SHP77 (cell line): ENCODE measurements around the gene SEZ6L.
A peak's percentile ranks its signal among the peaks of the same experiment; 100 is the strongest.

Experiments used
- DNase-seq, 2 experiments: peaks; one replicate each; lab custom pipeline; 2025; lab: John Stamatoyannopoulos, UW

The SEZ6L gene

GRCh38 chr22:26169315-26170111, at the start of gene SEZ6L:
SEZ6L (plus strand) TSS chr22:26169462; CDS start chr22:26169670, 208 bp downstream.
- DNase-seq = peak; percentile 13 to 53

DNA sequence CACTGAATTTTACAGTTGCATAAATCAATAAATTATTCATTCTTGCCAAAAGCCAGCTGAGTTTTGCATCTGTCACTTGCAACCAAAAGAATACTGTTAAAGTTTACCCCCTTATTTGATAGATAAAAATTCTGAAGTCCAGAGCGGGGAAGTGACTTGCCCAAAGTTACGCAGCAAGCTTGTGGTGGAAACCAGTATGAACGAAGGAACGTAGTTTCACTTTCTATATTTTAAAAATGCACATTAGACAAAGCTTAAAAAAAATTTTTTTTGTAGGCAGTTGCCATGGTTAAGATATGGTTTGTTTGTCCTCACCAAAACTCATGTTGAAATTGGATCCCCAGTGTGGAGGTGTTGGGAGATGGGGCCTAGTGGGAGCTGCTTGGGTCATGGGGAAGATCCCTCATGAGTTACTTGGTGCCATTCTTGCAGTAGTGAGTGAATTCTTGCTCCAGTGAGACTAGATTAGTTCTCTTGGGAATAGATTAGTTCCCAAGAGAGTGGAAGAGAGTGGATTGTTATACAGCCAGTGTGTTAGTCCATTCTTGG, 46.3 kb upstream of the SEZ6L start:
- no peak for DNase-seq

GRCh38 chr22:26124991-26125725, 44.1 kb upstream of the SEZ6L start:
- DNase-seq = no peak

DNA sequence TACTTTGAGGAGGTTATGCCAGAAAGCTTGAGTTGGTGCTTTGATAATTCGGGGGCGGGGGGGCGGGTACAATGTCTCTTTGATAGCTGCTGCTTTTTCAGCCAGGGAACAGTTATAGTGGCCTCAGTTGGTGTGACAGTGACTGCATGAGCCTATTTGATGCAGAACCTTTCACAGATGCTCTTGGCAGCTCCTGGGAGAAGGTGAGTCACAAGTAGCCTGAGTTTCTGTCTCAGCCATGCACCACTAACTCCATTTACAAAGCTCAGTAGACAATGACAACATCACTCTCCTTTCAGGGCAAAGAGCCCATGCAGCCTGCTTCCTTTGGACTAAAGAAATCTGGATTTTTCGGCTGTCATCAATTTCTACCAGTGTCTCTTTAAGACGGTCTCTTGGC, 42.1 kb upstream of the SEZ6L start:
- DNase-seq = no peak

GRCh38 chr22:26127556-26127955, 41.7 kb upstream of the SEZ6L start:
- no peak for DNase-seq

DNA sequence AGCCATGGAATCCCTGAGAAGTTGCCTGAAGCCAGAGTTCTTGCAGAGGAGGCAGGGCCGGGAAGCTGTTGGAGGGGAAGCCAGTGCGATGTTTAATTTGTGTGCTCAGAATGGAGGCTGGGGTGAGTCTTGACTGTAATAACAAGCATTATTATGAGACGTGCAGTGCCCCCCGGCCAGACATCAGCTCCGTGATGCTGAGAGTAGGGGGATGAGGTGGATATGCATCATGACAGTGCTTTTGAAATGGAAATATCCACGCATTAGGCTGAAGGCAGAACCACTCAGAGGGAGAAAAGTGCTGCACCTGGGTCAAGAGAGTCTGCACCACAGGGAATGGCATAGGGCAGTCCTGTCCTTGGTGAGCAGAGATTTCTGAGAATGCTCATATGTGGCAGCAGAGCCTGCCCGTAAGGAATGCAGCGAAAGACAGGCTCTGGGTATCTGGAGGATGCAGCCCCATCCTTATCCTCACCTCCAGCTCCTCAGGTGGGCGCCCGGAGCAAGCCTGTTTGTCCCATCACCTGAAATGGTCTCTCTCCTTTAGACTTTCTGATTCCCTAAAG, 37.6 kb upstream of the SEZ6L start:
- DNase-seq = no peak

DNA sequence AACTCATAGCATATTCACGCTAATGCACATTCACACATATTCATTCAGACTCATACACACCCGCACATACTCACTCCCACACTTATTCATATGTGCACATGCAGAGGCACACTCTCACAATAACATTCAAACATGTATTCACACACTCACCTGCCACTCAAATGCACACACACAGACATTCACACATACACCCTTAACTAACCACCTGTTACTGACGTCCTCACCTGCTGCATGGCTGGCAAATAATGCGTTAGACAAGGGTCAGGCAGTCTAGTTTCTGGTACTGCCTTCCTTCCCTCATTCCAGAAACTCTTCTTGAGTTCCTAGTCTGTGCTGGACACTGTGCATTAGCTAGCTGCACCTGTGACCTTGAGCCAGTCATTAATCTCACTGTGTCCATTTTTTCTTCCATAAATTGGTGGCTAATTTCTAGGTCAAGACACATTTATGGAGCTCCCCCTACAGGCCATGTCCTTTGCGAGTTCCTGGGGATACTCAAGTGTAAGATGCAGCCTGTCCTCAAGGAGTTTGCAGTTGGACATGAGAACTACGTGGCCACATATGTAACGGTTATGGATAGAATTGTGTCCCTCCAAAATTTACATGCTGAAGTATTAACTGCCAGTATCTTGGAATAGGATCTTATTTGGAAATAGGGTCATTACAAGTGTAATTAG, 34.5 kb upstream of the SEZ6L start:
- peak; percentile 2 to 6 for DNase-seq

- DNase-seq = no peak
Observed at GRCh38 chr22:26135806-26136205, 33.5 kb upstream of the SEZ6L start.

DNA sequence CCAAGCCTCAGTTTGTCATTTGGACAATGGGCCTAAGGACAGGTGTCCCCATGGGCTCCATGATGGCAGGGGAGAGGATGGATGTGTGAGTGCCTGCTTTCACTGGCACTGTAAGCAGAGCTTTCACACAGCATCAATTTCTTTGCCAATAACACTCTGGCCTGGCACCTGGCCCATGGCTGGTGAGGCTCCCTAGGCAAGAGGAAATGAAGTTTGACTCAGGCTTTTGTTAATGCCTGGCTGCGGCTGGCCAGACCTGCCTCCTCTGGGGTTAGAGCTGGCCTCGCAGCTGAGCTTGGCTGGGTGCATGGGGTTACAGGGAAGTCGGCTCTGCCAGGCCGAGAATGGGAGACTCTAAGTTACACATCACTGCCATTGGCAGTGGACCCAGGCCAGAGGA, 30.0 kb upstream of the SEZ6L start:
- DNase-seq = no peak

DNA sequence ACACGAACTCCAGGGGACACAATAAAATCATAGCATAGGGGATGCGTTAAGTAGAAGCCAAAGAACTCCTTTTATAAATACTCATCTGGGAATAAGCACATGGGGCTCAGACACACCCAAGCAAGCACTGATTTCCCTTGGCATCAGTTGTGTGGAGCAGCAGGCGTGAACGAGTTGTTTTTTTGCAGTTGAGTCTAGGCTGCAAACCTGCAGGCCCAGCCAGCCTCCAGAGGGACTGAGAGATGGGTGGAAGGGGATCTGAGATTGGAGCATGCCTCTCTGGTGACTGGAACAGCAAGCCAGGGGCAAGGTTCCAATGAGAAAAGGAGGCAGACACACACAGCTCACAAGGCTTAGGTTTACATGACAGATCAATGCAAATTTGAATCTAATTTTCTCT, 27.4 kb upstream of the SEZ6L start:
- no peak for DNase-seq

DNA sequence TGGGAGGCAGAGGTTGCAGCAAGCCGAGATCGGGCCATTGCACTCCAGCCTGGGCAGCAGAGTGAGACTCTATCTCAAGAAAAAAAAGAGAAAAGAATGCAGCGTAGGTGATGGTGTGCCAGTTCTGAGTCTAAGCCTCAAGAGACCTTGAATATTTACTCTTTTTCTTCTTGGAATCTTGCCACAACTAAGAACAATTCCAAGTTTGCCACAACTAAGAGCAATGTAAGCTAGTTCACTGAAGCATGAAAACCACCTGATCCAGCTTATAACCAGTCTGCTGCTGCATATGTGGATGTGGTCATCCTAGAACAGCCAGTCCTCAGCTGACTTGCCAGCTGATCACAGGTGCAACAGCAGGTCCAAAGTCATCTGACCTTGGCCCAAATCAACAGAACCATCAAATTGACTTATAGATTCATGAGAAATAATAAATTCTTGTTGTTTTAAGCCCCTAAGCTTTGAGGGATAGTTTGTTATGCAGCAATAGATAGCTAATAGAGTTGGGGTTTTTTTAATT, 25.4 kb upstream of the SEZ6L start:
- DNase-seq = no peak

DNA sequence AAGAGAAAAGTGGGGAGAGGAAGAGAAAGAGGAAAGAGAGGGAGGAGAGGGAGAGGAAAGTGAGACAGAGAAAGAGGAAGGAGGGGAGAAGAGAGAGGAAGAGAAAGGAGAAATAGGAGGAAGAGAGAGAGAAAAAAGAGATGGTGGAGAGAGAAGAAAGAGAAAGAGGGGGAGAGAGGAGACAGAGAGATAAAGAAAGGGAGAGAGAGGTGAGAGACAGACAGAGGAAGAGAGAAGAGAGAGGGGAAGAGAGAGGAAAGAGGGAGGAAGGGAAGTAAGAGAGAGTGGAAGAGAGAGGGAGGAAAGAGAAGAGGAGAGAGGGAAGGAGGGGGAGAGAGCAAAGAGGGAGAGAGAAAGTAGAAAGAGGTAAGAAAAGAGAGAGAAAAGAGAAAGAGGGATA, 9.4 kb upstream of the SEZ6L start:
- no peak for DNase-seq

DNA sequence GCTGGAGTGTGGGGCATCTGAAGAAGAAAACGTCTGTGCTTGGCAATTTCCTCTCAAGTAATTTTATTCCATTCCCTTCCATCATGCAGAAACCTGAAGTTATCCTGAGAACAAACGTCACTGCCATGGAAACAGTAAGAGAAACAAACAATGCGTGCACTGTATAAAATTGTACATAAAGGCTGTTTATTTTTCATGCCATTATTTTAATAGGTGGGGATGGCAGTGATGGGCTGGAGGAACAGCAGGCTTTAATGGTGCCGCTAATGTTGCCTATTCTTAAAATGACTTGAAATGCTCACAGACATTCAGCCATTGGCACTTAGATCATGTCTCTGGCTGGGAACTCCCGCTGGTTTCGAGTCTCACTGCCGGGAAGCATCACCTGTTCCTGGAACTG, 7.5 kb upstream of the SEZ6L start:
- no peak for DNase-seq

DNA sequence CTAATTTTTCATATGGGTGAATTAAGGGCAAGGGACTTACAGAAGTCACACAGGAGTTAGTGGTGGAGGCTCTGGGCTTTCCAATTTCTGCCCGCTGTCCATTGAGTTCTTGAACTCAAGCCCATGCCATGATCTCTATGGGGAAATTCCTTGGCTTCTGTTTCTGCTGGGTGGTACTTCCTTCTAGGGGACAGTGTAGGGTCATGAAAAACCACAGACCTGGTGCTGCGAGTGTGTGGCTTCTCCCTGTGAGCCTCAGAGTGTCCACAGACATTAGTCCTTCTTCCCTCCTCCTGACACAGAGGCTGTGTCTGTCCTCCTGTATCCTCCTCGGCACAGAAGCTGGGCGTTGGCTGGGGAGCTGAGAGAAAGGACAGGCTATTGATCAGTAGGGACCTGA, 6.3 kb upstream of the SEZ6L start:
- no peak for DNase-seq

- DNase-seq = no peak
Observed at GRCh38 chr22:26164174-26164573, 5.1 kb upstream of the SEZ6L start.

DNA sequence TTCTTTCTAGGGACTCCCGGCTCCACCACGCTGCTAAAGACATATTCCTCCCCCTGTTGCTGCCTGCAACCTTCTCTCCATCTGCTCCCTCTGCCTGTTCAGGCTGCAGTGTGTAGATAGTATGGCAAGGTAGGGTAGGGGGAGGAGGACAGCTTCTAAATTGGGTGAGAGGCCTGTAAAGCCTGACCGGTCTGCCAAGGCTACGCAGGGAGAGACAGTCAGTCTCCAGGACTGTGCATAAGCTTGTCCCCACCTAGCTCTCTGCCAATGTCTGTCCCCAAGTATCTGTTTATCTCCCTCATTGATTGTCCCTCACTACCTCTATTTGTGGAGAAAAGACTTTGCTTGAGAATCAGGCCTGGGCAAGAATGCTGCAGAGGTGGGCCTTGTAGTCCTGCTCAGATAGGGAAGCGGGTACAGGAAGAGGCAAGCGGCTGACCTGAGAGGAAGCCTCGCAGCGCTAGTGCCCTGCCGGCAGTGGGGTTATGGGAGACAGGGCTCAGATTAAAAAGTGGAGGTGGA, 871 bp upstream of the SEZ6L start:
- peak; percentile 22 to 33 for DNase-seq

- DNase-seq = no peak
Observed at GRCh38 chr22:26168939-26169314, 335 bp upstream of the SEZ6L start.

- no peak for DNase-seq
Observed at GRCh38 chr22:26170112-26170492, 840 bp downstream of the SEZ6L start.

GRCh38 chr22:26170795-26171580, 1.7 kb downstream of the SEZ6L start:
- peak in 1 of 2 experiments; percentile 19 for DNase-seq

- DNase-seq = peak; percentile 51 to 78
Observed at GRCh38 chr22:26172389-26172990, 3.2 kb downstream of the SEZ6L start.

GRCh38 chr22:26174280-26174679, 5.0 kb downstream of the SEZ6L start:
- DNase-seq = peak; percentile 42 to 66
